Lower leg skin (tissue), 4 donors: ENCODE measurements around the gene PDK4. TPM values are rescaled to one million over a fixed set of nuclear protein-coding genes. Genes with fewer than 3 reads are reported as not detected.

Experiments
- DNase-seq, 2 donors: peaks; one replicate each; pipeline ENCODE4 v3.0.0-alpha.2; 2019; ENCODE audit warnings: low spot score in 2 of 2
- H3K4me3 ChIP-seq: fragments of 200-600 bp; sonication (generic); 2 replicates; pipeline ENCODE4 v1.5.1; 2017; ENCODE audit warnings: mild to moderate bottlenecking, low read depth; ENCODE audit not compliant: poor library complexity, severe bottlenecking
- CTCF ChIP-seq, 3 donors: fragments of 450-650 bp; IDR thresholded peaks; one replicate each; pipeline ENCODE4 v1.5.1; 2016; ENCODE audit warnings: antibody characterized with exemption in 3 of 3, mild to moderate bottlenecking in 3 of 3, moderate library complexity in 2 of 3
- POLR2A ChIP-seq, 2 donors: fragments of 450-650 bp; IDR thresholded peaks; one replicate each; pipeline ENCODE4 v1.6.1; 2016 to 2017; ENCODE audit warnings: antibody characterized with exemption in 2 of 2, mild to moderate bottlenecking in 1 of 2, moderate library complexity in 1 of 2
- WGBS, 2 donors: methylation state at CpG; one replicate each; pipeline ENCODE4 v1.1.5; 2018; 5-methylcytosine and 5-hydroxymethylcytosine counted together
- intact Hi-C: fragments of 100-400 bp; cut with DNase I; formaldehyde crosslinking; loops from one replicate; pipeline ENCODE4 v1.15.0; 2023; ENCODE audit warnings: low total_unique reads
- total RNA-seq, 4 donors: library from RNA; depleted of rRNA; stranded (reverse); fragments of >200 nt; gene quantifications; one replicate each; pipeline ENCODE4 v1.1.0, GENCODE V29; 2016

Gene PDK4
- total RNA-seq, 4 donors from 2014 or later = 64.3 to 1,085 (median 625) TPM

- 55 to 70% methylated on average over 4 of the region's 4 CpGs for WGBS, 2 donors
- DNase-seq = no peak
- intact Hi-C loops = no loop called here
- TF ChIP-seq POLR2A (IDR thresholded peaks at IDR 0.05) = no peak
- TF ChIP-seq CTCF (IDR thresholded peaks at IDR 0.05) = no peak
- H3K4me3 ChIP-seq = no peak overlapping the region
Measured at GRCh38 chr7:95602421-95602820, 6.1 kb upstream of the PDK4 start.

GRCh38 chr7:95601316-95601715 is 5.0 kb upstream of the PDK4 start:
- no peak overlapping the region for H3K4me3 ChIP-seq
- TF ChIP-seq CTCF (IDR thresholded peaks at IDR 0.05) (no peak), POLR2A (IDR thresholded peaks at IDR 0.05) (no peak)
- intact Hi-C loops = no loop called here

GRCh38 chr7:95599069-95599468 is 2.8 kb upstream of the PDK4 start:
- no peak overlapping the region for H3K4me3 ChIP-seq
- no peak for DNase-seq
- TF ChIP-seq POLR2A (IDR thresholded peaks at IDR 0.05) (no peak), CTCF (IDR thresholded peaks at IDR 0.05) (no peak)
- intact Hi-C loops = loop anchor here (5.0 kb wide), 1 partner anchor 83 kb away; no protein-coding TSS in a partner anchor

More at GRCh38 chr7:95601316-95601715, 5.0 kb upstream of the PDK4 start:
- DNase-seq = no peak
- WGBS, 2 donors = 86 to 93% methylated on average over 4 of the region's 4 CpGs

GRCh38 chr7:95598511-95598910 is 2.2 kb upstream of the PDK4 start:
- 23 to 25% methylated on average over 1 of the region's 1 CpG for WGBS, 2 donors
- no peak overlapping the region for H3K4me3 ChIP-seq
- intact Hi-C loops = loop anchor here (5.0 kb wide), 1 partner anchor 84 kb away; no protein-coding TSS in a partner anchor
- no peak for DNase-seq
- no peak for TF ChIP-seq CTCF (IDR thresholded peaks at IDR 0.05)
- TF ChIP-seq POLR2A (IDR thresholded peaks at IDR 0.05) = no peak

- peak overlapping the region; percentile 83 for H3K4me3 ChIP-seq
- intact Hi-C loops = loop anchor here (5.0 kb wide), 1 partner anchor 87 kb away; no protein-coding TSS in a partner anchor
- TF ChIP-seq POLR2A (IDR thresholded peaks at IDR 0.05) = no peak
- TF ChIP-seq CTCF (IDR thresholded peaks at IDR 0.05) = no peak
- no peak for DNase-seq
- 19 to 23% methylated on average over 8 of the region's 8 CpGs for WGBS, 2 donors
Measured at GRCh38 chr7:95595746-95596197, 544 bp downstream of the PDK4 start.

- DNase-seq = no peak
- peak overlapping the region; percentile 17 for H3K4me3 ChIP-seq
- intact Hi-C loops = no loop called here
- TF ChIP-seq CTCF (IDR thresholded peaks at IDR 0.05) = no peak
- no peak for TF ChIP-seq POLR2A (IDR thresholded peaks at IDR 0.05)
Measured at GRCh38 chr7:95594185-95594584, 2.1 kb downstream of the PDK4 start.
